Kidney capillary endothelial cell (primary cell): ENCODE results near the gene MED12L.

ENCODE experiments used
- DNase-seq: peaks from one replicate; pipeline ENCODE4 v3.0.0-alpha.2; 2018; ENCODE audit warnings: low spot score

MED12L gene

GRCh38 chr3:151415289-151415688, 329.8 kb downstream of the MED12L start:
- no peak for DNase-seq

GRCh38 chr3:151419806-151420205, 334.3 kb downstream of the MED12L start:
- no peak for DNase-seq

GRCh38 chr3:151421938-151422337, 336.5 kb downstream of the MED12L start:
- DNase-seq = no peak

- no peak for DNase-seq
These were observed 337.6 kb downstream of the MED12L start for GRCh38 chr3:151423091-151423490.

GRCh38 chr3:151425627-151426340, 340.3 kb downstream of the MED12L start:
- DNase-seq = no peak

DNA sequence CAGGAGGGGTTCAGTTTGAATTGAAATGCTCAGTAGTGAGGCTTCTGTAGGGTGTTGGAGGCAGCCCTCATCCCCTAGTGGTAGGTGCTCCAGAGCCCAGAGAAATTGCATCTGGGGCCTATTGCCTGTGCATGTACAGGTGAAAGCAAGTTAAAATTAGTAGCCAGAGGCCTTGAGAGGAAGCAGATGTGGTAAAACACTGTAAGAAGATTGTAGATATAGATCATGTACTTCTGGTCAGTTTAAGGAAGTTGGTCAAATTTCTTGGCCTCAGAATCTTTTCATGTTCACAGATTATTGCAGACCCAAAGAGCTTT, 340.8 kb downstream of the MED12L start:
- no peak for DNase-seq

GRCh38 chr3:151428386-151428785, 342.9 kb downstream of the MED12L start:
- no peak for DNase-seq

DNA sequence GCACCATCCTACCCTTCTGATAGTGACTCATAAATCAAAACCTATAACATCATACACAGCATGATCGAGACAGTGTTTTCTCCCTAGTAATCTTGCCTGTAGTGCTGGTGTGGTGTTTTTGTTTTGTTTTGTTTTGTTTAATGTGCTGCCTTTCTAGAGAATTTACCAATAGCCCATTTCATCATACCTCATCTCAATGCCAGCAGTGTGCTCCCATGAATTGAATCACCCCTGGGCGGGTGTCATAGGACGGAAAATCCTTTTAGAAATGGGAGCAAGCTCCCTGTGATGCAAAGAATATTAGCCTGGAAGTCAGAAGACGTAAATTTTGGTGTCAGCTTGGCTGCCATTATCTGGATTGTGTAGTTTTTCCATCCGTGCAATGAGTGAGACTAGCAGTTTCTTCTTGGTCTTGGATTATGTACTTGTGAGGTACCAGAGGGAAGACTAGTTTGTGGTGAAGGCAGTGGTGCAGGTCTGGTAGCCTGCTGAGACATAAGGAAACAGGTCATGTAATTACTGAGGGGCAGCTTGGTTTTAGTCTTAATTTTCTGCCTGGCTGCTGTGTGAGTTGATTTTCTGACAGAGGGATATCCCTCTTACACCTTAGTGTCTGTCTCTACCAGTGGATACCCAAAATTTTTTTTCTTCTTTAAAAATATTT, 345.5 kb downstream of the MED12L start:
- no peak for DNase-seq

- DNase-seq = no peak
These were observed 346.5 kb downstream of the MED12L start for GRCh38 chr3:151431940-151432339.

- DNase-seq = no peak
These were observed 347.3 kb downstream of the MED12L start for GRCh38 chr3:151432616-151433372.

GRCh38 chr3:151434151-151434890, 348.9 kb downstream of the MED12L start:
- DNase-seq = no peak

- DNase-seq = no peak
These were observed 351.4 kb downstream of the MED12L start for GRCh38 chr3:151436675-151437446.

DNA sequence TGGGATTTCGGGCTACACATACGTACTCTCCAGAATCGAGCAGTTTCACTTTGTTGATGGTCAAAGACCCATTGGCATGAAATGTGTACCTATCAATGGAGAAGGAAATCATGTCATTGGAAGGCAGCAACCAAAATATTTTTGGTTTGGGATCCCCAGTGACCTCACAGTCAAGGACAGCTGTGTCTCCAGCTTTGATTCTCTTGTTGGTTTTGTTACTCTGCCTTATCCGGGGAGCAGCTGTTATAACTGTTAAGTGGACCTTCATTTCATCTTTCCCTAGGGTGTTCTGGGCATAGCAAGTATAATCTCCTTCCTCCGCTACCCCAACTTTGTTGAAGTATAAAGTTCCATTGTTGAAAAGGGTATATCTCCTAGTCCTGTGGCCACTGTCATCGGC, 352.4 kb downstream of the MED12L start:
- no peak for DNase-seq

- peak; percentile 53 for DNase-seq
These were observed 354.2 kb downstream of the MED12L start for GRCh38 chr3:151439652-151440125.

GRCh38 chr3:151440940-151441339, 355.5 kb downstream of the MED12L start:
- no peak for DNase-seq

DNA sequence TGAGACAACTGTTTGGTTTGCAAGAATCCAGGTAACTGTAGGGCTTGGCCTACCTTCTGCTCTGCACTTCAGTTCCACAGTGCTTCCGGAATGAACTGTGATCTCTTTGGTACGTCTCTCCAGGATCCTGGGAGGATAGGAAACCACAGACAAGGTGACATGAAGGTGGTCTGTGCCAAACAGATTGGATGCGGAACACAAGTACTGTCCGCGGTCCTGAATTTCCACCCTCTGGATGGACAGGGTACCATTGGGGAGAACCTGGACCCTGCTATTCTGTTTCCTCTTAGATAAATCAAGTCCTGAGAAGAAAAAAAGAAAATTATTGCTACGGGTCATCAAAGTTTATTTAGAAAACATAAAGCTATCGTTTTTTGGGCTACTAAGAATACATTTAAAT, 358.1 kb downstream of the MED12L start:
- DNase-seq = no peak

- DNase-seq = no peak
These were observed 360.0 kb downstream of the MED12L start for GRCh38 chr3:151445273-151446001.

- DNase-seq = no peak
These were observed 360.5 kb downstream of the MED12L start for GRCh38 chr3:151446002-151446340.

- DNase-seq = no peak
These were observed 366.9 kb downstream of the MED12L start for GRCh38 chr3:151452368-151452767.

GRCh38 chr3:151452841-151453240, 367.4 kb downstream of the MED12L start:
- no peak for DNase-seq

DNA sequence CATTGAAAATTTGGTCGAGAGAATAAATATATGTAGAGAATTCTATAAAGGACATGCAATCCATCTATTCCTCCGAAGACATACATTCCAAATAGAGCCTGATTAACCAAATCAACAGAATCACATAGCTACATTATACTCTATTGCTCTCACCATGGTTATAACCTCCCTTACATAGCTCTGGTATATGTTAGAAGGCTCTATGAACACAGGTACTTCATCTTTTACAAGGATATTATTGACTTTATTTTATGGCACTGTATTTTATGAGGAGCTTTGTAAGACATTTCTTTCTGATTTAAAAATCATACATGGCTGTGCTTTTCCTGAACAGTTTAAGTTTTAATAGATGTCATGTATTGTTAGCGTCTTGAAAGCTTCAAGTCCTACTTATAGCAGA, 370.6 kb downstream of the MED12L start:
- no peak for DNase-seq
